ENCODE data around the gene MACROD2.

The MACROD2 gene

DNA sequence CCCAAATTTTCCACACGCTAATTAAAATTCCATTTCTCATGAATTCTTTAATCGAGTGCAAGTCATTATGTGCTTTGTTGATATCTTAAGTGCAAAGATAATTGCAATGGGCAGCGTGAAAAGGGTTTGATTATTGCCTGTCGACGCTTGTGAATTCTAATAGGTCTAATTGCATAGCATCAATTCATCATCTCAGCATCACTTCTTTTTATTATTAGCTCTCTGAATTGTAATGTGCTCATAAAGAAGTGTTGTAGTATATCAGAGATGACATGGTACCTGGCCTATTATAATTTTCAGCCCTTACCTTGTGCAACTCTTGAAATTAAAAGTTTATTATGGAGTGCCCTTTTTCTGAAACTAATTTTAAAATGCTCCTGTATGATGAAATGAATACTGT lies 1208.9 kb downstream of the MACROD2 start:
- DNase-seq, result no peak

DNA sequence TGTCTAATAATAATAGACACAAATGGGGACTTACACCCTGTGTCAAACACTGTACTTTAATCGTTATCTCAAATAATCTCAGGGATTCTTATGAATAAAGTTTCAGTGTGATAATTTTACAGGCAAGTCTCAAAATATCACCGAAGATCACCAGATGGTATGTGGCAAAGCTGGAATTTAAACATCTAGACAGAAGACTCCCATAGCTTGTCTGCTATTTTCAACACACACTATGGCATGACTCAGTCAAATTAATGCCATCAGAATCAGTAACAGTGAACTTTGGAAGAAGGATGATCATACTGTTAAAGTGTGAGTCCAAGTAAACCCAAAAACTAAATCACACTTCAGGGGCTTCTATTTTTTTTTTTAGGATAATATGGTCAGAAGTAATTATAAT lies 1209.7 kb downstream of the MACROD2 start:
- no peak for DNase-seq

DNA sequence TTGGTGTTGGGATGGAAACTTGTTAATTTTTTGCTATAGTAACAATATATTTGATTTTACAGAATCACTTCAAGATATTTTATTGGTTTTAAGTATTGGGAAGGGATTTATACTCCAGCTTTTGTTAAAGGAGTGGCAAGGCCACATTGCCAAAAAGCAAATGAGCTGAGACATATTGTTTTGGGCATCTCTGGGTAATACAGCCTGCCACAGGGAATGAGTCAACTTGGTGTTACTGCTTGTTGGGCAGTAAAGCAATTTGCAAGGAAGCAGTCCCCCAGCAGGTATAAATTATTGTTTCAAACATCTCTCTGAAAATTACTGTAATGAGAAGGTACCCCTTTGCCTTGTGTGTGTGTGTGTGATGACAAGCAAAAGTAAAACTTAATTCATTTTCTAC lies 1210.4 kb downstream of the MACROD2 start:
- no peak for DNase-seq

DNA sequence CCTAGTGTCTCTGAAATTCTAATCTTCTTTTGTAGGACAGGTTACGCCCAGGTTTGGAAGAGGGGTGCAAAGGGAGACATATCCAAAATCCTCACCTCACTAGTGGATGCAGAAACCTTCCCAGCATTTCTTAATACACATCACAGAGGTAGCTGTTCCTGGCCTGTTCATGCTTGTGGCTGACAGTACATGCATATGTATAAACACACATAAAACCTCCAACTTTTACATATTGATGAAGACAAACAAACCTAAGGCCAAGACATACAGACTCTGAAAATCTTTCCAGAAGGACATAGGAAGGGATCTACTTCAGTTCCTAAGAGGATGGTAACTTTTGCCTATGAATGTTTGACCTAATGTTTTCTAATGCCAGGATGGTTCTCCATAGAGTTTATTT lies 1214.2 kb downstream of the MACROD2 start:
- DNase-seq, result no peak

DNA sequence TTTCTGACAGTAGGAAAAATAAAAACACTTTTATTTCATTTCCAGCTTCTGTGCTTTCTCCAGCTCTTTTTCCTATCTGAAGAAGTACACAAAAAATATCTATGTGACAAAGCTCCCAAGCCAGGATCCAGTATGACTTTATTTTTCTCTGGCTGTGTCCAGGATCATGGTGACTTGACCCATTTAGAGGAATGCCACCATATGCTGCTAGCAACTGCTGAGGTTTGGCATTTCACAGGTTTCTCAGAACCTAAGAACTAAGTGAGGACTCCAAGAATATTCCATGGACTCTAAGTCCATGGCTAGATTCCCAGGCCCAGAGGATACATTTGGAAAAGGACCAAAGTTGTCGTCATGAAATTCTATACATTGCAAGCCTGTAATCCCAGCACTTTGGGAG lies 1218.7 kb downstream of the MACROD2 start:
- DNase-seq, result no peak

DNA sequence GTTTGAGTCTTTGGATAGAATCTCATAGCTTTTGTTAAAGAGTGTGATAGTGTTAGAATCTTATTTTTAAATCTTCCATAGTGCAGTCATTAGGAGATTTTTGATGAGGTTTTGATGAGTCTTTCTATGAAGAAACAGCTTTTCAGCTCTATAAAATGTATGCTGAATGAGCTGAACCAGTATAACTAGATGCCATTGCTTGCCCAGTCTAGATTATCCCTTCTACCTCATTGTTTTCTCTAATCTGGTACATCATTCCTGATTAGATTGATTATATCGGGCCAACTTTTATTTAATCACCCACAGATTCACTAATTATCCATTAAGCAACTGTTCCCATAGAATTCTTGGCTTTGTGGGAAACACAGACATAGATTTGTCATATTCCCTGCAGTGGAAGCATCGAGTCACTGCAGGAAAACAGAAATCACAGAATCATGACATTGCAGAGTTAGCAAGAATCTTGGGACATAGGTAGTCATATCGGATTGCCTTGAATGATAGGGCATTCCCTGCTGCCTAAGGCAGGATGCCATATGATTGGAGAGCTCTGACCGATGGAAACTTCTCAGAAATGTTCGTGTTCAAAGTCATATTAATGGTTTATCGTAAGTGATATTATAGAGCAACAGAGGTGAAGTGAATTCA lies 1224.8 kb downstream of the MACROD2 start:
- no peak for DNase-seq

DNA sequence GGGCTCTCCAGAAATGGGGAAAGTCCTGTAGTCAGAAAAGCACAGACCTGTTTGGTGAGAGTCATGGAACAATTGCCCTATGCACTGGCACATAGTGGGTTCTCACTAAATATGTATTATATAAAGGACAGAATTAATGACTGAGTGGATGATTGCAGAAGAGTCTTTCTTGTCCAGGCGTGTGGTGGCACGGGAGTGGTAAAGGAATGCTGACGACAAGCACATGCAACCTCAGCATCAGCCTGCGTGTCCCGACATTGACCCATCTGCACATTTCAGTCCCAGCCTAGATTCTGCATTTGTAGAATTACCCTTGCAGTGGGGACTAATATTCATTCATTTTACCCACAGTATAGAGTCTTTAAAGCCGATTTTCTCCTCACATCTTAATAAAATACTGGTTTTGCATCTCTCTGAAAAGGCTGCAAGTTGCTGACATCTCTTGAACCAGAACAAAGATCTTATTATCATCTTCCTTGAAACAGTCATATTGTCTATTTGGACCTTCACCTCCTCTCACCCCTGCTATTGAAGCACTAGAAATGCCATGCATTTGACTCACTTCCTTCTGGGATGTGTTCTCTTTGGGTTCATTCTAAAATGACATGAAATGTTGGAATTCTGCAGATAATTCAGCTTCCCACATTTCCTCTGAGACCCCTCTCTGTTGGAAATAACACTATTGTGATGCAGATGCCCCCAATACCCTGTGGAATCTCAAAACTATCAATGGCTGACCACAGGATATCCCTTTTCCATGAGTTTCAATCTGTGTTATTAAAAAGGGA lies 1225.7 kb downstream of the MACROD2 start:
- DNase-seq, result no peak

DNA sequence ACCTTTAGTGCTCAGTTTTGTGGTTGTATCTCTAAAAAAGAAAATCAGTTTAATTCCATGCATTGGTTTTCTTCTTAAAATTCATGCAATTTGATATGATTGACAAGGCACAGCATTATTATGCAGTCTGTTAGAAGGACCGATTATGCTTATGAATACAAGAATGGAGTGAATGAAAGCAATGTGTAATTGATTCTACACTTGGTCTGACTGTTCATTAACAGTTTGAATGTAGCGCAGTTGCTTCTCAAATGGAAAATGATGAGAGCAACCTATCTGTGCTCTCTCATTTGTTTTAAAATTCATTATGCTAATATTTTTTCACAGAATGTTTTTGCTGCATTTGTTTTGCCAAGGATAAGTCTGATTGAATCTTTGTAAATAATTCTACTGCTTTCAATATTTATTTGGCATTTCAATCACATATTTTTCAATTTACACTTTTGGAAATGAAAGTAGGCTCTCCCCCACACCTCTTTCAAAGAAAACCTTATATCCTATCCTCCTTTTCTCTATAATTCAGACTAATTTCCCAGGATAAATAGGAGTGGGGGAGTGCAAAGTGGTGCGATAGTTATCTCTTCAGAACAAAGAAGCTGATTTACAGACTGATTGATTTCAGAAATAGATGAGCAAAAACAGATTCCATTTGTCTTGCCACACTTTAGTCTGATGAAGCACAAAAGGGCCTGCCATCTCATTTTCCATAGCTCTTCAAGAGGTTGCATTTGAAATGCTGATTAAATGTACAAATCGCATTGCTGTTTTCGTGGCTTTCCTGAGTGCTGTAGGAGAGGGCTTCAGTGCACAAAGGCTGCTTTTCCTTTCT lies 1227.4 kb downstream of the MACROD2 start:
- DNase-seq, result no peak

DNA sequence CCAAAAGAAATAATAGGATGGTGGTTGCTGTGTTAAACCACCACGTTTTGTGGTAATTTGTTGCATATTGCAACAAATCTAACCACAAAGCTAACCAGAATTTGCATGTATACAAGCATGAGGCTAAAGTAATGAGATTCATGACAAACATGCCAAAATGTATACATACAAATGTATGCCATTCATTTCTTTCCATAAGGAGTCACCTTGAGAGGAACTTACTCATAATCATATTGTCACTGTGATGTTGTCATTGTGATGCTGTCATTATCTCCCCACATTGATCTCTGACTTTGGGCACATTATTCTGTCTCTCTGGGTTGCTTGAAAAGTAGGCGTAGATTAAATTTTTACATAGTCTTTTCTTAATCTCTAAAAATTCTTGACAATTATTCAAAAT lies 1228.9 kb downstream of the MACROD2 start:
- no peak for DNase-seq

DNA sequence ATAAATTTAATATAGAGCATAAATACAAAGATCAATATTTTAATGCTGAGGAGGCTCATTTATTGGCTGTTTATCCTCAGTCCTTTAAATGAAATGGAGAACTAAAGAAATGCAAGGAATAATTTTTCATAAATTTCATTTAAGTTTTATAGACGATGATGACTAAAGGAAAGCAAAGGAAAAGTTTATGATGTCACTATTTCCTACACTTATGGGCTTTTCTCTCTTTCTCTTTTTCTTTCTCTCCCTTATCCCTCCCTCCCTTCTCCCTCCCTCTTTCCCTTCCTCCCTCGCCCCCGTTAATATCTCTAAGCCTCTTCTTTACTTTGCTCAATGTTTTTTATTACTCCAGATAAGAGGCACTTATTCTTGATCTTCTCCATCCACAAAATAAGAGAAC lies 1231.8 kb downstream of the MACROD2 start:
- no peak for DNase-seq

DNA sequence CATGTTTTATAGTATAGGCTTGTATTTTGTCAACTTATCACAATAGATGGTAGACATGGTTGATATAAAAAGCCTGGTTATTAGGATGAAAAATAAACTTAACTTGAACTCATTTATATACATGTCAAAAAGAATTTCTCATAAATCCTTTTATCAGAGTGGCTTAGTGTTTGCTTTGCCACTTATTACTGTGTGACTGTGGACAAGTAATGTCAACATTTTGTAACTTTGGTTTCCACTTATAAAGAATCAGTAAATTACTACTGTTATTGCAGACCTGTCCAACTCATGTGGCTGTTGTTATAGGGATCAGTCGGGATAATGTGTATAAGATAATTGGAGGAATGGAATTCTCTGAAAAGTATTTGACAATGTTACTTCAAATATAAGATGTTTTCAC lies 1236.9 kb downstream of the MACROD2 start:
- DNase-seq, result no peak

DNA sequence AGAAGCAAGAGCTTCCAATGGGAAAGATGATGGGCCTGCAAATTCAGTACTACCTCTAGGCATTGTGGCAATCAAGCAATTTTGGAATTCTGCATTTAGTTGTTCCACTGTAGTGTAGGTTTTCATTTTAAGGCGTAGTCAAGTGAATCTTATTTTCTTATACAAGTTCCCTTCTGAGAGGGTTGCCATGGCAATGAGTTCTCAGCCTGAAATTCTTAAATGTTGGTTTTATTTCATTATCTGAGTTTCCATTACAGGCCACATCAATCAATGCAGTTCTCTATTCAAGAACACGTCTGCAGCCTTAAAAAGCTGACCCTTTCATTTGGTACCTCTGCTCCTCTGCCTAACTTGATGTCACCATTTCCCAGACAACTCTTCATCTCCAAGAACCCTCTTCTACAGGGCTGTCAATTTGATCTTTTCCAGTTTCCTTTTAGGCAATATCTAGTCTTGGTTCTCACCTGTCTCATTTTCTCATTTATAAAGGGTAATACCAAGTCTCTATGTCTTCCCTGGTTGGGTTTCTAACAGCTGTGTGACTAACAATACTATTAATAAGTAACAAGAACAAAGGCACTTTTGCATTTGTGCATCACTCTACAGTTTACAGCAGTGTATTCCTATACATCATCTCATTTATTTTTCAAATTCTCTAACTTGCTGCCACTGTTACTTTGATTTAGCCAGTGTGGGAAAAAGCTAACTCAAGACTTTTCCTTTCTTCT lies 1240.3 kb downstream of the MACROD2 start:
- DNase-seq, result no peak

DNA sequence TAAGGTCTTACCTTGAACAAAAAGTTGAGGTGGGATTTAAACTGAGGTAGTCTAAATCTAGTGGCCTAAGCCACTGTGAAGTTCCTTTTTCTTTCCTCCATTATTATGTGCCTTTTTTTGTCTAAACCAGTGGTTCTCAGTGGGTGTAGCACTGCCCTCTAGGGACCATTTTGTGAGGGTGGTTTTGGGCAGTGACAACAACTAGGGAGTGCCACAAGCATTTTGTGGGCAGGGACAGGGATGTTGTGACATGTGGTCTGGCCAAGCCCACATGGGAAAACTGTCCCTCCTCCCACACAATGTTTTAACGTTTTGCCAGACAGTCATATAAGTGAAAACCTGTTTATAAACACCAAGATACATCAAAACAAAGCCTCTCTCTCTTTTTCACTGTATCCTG lies 1241.5 kb downstream of the MACROD2 start:
- no peak for DNase-seq

DNA sequence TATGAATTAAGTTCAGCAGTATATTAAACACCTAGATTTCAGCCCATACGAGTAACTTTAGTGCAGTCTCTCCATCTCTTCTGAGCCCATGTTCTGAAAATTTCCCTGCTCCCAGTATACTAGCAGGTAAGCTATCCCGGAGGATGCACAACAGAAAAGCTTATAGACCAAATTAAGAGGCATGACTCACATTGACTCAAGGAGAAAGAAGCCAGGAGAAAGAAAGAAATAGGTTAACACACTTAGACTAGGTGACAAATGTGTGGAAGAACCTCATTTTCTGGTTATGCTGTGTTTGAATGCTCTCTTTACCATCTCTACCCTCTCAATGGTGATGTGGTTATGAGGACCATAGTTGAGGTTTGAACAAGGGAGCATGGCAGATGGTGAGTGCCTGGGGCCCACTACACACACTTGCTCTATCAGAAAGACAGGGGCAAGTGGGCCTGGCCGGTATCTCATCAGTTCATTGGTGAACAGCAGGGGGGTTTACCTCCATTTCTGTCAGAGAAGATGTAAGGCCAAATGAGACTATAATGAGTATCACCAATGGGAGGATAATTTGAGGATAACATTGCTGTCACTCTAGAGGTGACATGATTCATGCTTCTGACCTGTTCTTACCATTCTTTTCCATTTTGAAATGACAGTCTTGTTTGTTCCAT lies 1244.4 kb downstream of the MACROD2 start:
- DNase-seq, result no peak

DNA sequence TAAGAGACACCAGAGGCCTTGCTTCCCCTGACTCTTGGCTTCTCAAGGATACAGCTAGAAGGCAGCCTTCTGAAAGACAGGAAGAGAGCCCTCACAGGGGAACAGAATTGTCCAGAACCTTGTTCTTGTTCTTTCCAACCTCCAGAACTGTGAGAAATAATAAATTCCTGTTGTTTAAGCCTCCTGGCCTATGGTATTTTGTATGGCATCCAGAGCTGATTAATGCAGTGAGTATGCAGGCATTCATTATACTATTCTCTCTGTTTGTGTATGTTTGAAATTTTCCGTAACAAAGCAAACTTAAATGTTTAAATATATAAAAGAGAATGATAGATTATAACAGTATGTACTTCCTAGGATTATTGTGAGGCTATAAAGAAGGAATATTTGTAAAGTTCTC lies 1245.5 kb downstream of the MACROD2 start:
- DNase-seq, result no peak

DNA sequence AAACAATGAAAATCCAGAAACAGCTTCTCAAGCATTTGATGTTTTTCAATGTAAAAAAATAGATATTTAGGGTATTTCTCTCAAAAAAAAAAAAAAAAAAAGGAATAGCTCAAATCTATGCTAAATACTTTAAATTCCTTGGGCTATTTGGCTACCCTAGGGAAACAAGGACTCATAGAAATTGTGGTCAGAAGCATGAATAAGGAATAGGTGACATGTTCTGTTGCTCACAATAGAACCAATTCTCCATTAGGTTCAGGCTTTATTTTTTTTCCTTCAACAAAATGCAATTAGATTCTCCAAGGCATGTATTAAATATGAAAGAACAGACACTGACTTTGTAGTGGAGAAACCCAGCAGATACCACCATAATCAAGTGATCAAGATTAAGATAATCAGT lies 1246.4 kb downstream of the MACROD2 start:
- DNase-seq, result no peak

DNA sequence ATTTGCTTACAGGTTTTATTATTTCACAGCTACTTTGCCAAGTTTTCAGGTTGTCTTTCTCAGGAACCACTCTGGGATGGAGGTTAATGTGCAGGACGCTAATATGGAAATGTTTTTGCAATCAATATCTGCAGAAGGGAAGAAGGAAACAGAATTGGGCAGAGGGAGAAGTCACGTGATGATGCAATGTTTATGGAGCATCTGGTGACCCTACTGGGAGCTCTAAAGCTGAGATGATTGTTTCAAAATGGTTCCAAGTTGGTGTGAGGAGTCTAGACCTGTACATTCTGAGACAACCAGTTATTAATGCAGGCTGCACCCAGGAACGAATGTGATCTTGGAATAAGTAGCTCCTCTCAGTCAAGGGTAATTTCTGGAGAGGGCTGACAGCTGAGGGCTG lies 1247.5 kb downstream of the MACROD2 start:
- DNase-seq, result no peak

DNA sequence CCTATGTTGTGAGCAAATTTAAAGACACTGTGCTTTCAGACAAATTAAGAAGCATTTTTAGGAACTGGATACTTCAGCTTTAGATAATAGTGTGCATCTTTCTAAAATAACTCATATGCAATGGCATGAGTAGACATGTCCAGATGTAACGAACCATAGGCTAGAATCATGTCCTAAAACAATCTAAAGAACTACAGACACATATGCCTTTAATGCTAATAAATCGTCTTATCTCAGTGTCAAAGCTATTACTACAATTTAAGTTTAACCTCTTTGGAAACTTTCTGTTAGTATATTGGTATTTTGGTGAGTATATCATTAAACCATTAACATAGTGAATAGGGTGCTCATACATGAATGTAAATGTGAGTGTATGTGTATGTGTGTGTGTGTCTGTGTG lies 1250.6 kb downstream of the MACROD2 start:
- DNase-seq, result no peak

DNA sequence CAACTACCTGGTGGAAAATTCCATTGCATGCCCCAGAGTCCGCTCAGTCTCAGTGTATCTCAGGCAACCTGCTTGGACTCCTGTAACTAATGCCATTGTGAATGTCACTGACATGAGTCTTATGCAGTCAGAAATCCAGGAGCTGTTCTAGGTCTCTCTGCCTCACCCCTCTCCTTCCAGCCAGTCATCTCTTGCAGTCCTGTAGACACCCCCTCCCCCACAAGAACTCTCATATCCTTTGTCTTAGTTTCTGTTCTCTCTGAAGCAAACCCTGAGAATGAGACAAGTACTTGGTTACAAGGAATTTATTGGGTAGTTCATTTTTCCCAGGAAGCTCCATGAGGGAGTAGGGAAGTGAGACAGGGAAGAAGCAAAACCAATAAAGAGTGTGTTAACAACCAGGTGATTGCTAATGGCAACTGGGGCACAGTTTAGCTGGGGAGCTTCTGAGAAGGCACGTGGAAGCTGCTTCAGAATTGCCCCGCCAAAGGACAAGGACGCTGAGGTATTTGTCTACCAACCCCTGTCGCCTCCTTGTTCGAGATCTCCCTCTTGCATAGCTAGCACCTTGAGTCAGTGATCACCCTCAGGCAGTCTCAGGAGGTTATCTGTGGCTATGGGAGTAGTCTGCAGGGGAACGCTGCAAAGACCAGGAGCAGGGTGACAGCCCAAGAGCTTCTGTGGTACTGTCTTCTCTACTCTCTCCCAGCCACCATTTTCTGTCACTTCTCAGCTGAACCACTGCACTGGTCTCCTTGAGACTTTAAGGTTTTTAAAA lies 1253.5 kb downstream of the MACROD2 start:
- no peak for DNase-seq

DNA sequence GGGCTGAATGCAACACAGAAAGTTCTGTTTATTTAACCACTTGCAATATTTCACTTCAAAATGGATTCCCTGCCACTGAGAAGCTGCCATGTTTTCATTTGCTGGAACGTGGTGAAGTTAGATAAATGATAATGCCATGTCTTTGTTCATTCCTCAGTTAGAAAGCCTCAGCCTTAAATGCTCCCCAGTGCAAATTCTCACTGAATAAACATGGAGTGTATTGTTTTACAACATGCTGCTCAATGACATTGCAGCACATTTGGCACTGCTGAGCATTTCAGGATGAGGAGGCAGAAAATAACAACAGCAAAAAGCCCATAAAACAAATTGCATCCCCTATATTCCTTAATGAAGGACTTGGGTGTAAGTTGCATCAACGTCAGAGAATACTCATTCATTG lies 1255.9 kb downstream of the MACROD2 start:
- DNase-seq, result no peak

DNA sequence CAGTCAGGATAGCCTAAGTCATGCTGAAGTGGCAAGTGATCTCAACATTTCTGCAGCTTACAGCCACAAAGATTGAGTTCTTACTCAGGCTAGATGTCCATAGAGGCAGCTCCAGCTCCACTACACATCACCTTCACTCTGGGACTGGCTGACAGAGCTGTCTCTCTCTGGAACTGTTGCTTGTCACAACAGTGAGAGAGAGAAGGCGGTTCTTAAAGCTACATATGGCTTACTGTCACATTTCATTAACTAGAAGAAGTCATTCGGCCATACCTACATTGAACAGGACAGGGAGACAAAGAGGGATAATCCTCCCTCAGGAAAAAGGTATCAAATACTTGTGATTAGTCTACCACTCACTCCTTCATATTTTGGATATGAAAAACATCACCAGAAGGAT lies 1257.0 kb downstream of the MACROD2 start:
- DNase-seq, result no peak

DNA sequence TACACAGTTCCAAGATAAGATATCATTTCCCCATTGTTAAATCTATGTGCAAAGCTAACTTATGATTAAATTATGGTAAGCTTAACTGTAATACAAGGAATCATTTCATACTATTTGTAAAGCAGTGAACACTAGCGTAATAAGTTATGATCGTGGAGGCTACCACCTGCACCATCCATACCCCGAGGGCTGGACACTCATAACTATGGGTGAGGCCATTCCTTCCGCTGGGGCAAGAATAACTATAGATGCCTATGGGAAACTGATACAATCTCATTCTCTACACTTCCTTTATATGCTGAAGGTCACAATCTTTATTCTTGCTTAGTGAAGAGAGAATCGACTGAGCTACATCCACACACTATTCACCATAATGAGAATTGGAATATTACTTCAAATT lies 1258.1 kb downstream of the MACROD2 start:
- no peak for DNase-seq
